Right hindlimb (tissue), 1 donor: ENCODE data around the gene UMPS.
A peak's percentile ranks its signal among the peaks of the same experiment; 100 is the strongest.
"Not testable (repeated sequence)": the region's sequence is repeated elsewhere in the genome, so short reads cannot be mapped to it uniquely, and the experiment has no call there.

Experiments used
- DNase-seq: peaks from one replicate; pipeline ENCODE4 v3.0.0-alpha.2; 2018

Gene UMPS

DNA sequence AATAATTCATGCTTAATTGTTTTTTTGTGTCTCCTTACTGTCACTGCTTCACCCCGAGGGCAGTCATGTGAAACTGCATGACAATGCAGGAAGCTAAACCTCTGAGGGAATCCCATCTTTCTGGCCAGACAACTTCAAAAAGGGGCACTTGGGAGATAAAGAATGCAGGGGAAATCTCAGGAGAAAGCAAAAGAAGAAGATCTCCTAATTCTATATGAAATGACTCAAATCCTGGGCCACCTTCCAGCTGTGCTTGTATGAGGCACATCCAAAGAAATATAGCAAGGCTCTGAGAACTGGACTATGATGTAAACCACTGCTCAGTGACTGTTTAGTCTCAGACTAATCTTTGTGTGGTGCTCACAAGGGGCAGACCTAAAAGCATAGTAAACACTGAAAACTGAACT is 22.6 kb upstream of the UMPS start:
- peak; percentile 43 for DNase-seq

DNA sequence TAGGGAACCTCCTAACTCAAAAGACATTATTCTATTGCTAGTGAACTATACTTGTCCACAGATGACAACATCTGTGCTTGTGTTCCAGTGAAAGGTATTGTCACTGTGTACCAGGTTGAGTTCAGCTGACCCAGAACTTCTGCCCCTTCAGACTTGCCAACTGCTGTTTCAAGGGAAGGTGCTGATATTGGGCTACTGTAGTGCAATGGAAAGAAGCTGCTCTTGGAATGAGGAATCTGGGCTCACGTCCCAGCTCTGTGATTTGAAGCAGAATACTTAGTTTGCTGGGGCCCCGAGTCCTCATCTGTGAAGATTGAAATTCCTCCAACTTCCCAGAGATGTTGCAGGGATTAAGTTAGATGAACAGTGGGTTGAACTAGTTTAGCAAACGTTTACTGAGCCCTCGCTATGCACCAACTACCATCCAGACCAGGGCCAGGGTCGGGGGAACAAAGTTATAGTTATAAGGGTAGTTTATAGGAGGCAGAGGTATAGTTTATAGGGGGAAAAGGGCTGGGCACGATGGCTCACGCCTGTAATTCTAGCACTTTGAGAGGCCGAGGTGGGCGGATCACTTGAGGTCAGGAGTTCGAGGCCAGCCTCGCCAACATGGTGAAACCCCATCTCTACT is 15.9 kb upstream of the UMPS start:
- peak; percentile 36 for DNase-seq

DNA sequence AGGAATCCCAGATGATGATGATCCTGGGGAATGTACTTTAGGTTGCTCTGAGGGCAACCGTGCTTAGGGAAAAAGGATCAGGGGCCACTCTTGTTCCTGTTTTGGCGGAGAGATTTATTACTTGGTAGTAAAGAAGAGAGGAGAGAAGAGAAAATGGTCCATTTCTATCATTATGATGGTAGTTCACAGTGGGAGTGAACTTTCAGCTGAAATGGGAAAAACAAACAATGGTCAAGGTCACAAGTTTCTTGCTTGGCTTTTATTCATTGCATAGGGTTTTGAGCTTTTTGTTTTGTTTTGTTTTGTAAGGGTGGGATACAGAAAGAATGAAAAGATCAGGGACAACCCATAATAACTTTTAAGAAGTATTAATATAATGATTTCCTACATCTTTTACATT is 7.7 kb upstream of the UMPS start:
- DNase-seq, result no peak

DNA sequence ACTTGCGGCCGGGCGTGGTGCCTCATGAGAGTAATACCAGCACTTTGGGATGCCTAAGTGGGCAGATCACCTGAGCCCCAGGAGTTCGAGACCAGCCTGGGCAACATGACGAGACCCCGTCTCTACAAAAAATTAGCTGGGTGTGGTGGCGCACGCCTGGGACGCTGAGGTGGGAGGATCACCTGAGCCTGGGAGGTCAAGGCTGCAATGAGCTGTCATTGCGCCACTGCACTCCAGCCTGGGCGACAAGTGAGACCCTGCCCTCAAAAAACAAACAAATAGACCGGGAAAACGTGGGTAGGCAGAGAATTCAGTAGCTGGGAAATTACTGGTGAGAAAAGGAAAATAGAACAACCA is 667 bp downstream of the UMPS start:
- DNase-seq, result no peak

DNA sequence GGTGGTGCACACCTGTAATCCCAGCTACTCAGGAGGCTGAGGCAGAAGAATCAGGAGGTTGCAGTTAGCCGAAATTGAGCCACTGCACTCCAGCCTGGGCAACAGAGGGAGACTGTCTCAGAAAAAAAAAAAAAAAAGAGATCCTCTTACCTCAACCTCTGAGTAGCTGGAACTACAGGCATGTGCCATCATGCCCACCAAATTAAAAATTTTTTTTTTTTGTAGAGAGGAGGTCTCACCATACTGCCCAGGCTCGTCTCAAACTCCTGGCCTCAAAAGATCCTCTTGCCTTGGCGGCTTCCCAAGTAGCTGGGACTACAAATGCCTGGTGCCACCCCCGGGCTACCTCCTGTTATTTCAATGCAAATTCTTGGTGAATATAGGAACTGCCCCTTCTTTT is 1.5 kb downstream of the UMPS start:
- DNase-seq, result no peak

DNA sequence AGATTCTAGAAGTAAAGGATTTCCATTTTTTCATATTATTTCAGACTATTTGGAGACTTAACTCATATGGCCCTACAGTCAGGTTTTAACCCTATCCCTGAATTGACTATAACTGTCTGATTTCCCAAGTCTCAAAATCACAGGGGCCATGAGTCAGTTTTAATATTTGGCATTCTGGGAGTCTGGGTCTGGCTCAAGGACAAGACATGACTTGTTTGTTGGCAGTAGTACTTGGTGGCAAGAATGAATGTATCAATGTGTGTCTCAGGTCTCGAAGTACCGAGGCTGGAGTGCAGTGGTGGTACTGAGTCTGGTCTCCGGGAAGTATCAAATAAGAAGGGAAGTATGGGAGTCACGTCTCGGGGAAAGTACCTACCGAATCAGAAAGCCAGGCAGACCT is 10.8 kb downstream of the UMPS start:
- DNase-seq, result no peak

DNA sequence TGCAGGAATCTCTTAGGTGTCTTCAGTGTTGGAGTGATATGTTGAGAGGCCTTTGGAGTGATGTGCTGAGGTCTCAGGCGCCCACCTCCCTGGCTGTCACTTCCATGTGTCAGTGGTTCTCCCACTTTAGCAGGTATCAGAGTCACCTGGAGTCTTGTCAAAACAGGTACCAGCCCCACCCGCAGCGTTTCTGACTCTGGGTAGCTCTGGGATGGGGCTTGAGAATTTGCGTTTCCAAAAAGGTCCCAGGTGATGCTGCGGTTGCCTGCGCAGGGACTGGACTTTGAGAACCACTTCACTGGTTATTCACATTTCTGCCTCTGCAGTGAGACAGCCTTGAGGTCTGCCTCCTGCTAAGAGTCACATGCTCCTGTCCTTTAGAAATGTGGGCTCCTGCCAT is 15.5 kb downstream of the UMPS start:
- no peak for DNase-seq

DNA sequence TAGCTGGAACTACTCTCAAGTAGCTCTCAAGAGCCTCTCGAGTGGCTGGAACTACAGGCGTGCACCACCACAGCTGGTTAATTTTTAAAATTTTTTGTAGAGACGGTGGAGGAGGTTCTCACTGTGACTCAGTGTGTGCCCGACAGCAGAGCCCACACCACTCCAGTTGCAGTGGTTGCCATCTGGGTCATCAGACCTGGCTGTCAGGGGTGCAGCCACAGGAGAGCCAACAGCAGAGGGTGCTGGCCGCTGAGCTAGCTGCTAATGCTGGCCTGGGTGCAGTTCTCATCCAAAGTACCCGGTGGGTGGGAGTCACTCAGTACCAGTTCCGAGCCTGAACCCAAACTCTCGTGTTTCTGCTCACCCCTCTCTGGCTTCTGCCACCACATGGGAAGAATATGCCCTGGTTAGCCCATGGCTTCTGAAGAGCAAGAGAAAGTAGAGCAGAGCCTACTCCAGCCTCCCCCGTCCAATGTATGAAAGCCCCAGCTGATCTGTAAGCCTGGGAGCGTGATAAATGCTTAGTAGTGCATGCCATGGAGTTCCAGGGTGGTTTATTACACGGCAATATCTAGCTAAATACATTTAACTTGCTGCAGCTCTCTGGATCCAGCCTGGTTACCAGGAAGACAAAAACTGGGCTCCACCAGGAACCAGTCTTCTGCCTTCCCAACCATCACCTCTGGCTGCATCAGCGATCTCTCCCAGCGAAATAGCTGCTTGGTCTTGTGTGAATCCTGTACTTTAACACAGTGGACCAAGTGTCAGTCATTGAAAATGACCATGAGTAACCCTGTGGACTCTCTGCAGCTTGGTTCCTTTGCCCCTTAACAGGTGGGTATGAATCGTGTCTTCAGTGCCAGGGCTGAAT is 17.1 kb downstream of the UMPS start:
- DNase-seq, result no peak

DNA sequence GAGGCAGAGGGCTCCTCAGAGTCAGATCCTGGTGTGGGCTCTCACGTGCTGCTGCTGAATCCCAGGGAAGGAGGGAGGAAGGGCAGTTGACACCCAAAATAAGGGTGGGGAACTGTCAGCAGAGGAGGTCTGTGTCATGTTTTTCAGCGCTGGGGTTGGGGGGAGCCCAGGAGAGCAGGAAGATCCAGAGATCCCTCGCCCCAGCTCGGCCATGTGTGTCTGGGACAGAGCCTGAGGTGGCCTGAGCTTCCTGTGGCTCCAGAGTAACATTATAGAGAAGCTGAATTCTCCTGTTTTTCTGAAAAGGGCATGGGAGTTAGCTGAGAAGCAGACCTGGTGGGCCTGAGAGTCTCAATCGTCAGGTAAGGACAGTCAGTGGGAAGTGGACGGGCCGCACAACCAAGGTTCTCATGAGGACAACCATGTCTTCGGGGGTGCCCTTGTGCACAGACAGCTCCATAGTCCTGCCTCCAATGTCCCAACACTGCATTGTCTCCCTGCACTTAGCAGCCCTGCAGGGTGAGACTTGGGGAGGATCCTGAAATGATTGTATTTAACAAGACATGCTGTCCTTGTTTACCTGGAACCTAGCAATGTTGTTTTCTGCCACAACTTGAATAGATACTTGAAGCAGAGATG is 18.4 kb downstream of the UMPS start:
- no peak for DNase-seq

DNA sequence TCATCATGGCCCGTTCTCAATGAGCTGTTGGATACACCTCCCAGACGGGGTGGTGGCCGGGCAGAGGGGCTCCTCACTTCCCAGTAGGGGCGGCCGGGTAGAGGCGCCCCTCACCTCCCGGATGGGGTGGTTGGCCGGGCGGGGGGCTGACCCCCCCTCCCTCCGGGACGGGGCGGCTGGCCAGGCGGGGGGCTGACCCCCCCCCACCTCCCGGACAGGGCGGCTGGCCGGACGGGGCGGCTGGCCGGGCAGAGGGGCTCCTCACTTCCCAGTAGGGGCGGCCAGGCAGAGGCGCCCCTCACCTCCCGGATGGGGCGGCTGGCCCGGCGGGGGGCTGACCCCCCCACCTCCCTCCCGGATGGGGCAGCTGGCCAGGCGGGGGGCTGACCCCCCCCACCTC is 19.6 kb downstream of the UMPS start:
- DNase-seq, result not testable (repeated sequence)

DNA sequence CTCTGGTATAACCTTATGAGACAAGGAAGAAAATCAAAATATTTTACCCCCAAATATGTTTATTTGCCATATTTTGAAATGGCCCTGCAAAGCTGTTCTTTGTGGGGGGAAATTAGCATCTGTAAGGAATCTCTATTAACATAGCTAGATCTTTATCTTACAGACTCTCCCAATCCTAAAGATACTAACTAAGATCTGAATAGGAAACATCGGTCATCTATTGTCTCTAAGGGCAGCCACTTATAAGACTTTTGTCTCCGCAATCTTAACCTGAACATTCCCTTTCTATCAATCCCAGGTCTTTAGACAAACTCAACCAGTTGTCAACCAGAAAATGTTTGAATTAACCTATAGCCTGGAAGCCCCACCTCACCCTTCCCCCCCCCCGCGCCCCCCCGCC is 21.2 kb downstream of the UMPS start:
- DNase-seq, result no peak

DNA sequence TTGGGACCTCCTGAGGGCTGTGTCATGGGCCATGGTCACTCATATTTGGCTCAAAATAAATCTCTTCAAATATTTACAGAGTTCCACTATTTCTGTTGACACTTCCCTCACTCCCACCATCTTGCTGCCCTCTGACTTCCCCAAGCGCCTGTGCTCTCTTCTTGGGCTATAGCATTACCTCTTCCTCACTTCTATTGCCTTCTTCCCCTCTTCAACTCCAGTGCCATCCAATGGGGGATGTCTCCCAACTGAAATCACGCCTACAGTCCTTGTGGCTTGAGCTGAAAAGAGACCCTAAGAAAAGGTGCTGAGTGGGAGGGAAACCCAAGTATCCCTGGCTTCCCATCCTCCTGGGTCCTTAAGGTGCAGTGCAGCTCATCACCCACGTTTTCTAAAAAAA is 21.8 kb downstream of the UMPS start:
- no peak for DNase-seq

DNA sequence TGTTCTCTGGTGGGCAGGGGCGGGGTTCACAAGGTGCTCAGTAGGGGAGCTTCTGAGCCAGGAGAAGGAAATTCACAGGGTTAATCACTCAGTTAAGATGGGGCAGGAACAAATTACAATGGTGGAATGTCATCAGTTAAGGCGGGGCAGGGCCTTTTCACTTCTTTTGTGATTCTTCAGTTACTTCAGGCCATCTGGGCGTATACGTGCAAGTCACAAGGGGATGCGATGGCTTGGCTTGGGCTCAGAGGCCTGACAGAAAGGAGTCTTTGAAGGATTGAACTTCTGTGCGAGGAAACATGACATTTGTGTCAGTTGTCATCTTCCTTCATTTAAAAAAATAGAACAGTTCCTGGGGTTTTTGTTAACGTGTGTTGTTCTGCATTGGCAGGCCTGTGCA is 27.7 kb downstream of the UMPS start:
- DNase-seq, result not testable (repeated sequence)

DNA sequence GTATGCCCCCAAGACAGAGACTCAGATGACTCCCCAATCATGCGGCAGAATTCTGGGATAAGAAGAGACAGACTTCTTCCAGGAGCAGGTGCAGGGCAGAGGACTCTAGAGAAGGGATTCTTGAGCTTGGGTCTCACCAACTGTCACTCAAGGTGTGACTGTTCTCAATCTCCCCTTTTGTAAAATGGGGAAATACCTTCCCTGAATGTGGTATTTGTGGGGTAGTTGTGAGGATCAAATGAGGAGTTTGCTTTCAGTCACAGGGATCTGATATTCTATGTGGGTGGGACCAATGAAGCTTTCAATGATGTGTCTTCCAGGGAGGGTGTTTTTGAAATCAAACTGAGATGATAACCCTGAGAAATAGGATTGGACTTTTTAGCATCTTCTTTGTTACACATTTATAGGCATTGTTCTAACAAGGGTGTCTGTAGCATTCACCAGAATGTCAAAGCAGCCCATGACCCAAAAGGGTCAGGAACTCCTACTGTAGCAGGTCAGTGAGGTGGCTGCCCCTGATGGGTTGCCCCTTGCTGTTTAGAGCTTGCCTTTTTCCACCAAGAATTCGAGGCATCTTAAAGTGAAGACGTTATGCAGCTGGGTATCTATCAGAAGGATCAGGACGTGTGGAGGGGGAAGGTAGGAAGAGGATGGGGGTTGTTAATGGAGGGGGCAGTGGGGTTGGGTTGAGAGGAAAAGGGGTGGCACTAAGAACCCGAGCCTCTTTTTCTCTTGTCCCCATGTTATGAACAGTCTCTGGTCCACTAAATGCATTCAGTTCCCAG is 28.8 kb downstream of the UMPS start:
- no peak for DNase-seq

DNA sequence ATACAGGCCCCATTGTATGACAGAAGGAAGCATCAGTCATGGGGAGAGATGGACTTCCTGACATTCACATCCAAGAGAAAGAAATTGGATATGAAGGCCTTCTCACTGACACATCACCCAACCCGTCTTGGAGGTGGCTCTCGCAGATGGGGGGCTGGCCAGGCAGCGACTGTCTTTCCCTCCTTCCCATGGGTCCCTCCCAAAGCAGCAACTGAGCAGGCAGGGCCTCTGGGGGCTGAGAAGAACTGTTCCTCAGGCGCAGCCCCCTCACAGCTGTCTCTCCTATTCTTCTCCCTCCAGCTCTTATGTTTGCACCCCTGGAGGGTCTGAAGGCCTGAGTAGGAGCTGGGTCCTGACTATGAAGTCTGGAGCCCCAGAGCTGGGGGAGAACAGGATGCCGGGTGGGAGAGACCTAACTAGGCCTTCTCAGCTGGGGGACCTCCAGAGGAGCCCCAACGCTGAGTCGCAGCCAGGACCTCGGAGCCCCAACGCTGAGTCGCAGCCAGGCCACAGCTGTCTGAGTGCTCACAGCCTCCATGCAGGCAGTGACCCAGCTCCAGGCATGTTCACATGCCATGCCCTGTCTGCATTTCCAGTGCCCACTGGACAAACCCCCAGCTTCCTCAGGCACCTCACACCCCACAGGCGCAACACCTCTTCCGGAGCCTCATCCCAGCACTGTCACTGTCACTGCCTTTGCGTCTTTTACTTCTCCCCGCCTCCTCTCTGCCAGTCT is 29.6 kb downstream of the UMPS start:
- DNase-seq, result no peak

DNA sequence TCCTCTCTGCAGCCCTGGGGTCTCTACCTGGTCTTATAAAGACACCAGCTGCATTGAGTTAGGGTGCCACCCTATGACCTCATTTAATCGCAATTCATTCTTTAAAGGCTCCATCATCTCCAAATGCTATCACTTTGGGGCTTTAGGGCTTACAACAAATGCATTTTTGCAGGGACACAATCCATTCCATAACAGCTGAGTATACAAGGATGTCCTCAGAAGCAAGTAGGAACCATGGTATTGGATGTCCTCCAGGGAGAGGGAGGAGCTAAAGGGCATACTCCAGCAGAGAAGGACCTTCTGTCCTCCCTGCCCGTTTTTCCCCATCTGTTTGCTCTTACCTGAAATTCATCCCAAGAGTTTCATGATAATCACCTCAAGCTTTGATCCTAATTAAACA is 30.3 kb downstream of the UMPS start:
- no peak for DNase-seq

DNA sequence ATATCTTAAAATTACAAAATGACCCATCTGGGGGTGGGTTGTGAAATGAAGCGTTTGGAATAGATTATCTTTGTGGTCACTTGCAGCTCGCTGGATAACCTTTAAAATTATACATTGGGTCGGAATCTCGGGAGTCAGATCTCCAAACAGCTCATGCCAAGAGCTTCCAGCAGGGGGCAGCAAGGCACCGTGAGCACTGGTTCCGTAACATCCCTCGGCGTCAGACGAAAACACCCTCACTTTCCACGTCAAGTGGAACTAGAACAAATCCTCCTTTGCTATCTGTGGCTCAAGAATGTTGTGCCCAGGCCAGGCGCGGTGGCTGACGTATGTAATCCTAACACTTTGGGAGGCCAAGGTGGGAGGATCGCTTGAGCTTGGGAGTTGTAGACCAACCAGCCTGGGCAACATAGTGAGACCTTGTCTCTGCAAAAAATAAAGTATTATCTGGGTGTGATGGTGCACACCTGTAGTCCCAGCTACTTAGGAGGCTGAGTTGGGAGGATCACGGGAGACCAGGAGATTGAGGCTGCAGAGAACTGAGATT is 31.1 kb downstream of the UMPS start:
- DNase-seq, result peak; percentile 87

DNA sequence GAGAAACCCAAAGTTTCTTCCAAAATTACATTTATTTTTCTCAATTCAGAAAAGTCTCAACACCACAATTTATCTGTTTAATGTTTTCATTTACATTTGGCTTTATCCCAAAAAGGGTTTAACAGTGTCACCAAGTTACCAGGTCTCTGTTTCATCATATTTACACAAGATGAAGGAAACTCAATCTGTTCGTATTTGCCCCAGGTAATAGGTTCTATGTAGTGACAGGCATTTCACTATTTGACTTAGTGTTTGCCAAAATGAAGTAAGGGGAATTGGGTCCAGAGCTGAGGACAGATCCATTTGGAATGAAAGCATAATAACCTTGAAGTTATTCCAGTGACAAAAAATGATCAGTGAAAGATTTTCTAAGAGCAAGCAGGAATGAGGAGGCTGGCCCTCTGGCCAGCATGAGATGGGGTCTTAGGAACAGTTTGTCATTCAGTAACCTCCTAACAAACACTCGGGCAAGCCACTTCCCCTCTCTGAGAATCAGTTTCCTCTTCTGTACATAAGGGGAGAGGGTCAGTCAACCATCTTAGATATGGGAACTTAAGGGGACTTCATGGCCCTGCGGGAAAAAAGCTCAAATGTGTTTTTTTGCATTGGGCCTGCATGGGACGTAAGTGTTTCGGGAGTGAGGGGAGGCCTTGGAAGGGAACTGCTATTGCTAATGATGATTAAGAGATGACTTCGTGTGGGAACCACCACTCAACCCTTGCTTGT is 31.8 kb downstream of the UMPS start:
- DNase-seq, result no peak

DNA sequence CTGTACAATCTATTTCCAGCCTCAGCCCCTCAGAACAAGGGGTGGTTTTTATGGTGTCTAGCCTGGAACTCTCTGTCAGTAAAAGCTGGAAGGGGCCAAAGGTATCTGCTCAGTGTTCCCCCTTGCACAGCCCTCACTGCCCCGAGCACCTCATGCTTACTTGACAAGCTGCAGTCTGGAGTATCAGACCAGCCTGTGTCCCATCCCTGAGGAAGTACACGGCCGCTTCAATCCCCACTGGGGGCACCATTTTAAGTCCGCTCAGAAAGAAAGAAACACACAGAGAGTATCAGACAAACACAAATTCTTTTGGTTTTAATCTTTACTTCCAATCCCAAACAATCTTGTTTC is 32.4 kb downstream of the UMPS start:
- no peak for DNase-seq

DNA sequence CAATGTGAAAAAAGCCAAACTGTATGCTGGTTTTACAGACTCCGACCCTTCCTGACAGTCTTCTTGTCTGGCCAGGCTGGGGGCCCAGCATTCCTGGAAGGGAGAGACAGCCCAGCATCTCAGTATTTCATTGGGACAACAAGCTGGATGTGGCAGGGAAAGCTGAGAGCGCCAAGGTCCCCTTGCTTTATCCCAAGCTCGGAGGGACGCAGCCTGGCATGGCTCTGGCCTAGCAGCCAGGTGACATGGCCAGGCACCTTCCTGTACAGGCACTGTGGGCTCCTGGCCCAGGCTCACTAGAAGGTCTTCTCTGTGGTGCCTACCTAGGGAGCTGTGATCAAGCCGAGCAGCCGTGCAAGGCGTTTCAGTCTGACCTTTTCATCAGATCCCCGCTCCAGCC is 33.0 kb downstream of the UMPS start:
- no peak for DNase-seq

DNA sequence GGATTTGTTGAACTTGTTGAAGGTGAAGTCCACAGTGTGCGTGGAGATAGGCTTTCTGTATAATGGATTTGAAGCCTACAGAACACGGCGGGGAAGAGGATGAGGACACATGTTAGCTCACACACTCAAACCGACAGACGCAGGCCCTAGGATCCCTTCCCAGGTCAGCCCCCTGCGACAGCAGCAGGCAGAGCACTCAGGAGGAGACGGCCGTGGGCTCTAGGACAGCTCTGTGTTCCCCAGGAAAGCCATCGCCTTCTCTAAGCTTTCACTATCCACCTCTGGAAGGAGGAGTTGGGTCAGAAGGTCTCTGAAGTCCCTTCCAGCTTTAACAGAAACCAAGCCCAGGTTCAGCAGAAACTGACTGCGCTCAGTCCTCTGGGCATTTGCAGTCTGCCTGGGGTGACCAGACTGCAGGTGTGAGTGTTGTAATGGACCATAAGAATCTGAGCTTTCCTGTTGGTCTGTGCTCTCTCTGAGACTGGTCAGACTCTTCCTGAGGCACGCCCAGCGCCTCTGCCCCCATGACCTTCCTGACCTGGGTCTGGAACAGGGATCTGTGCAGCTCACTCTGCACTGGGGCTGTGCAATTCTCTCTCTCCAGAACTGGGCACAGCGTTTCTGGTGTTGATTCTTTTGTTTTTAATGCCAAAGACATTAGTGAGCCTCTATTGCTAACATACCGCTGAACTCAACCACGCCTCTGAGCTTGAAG is 33.5 kb downstream of the UMPS start:
- DNase-seq, result no peak
